ENCODE measurements around the gene C22orf23.

The C22orf23 gene

DNA sequence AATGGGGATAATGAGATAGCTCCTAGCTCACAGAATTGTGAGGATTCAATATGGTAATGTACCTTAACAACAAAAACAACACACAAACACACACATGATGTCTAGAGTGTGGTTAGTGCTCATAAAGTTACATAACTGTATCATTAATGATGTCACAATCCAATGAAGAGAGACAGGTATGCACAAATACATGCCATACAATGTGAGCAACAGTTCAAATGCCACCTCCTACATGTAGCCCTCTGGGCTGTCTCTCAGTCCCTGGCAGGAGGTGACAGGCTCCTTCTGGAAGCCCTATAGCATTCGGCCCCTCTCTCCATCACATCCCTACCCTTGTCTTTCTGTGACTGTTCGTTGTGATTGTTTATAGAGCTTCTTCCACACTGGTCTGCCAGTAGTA, 55.6 kb downstream of the C22orf23 start:
- no peak for DNase-seq (ENCODE audit: low read depth)

DNA sequence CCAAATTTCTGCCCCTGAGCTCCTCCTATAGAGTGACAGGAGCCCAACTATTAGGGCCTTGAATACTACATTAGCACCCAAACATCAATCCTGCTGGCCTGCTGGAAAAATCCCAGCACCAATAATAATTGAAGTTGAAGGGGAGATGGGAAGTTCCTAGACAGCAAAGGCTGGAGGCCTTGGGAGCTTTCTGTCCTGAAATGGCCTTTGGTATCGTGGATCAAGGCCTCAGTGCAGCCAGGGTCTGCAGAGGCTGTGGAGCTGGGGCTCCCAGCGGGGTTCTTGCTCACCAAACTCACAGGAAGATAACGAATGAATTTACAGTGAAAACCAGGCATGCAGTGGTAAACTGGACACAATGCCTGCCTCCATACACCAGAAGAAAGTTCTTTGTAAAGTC, 56.5 kb downstream of the C22orf23 start:
- DNase-seq (ENCODE audit: low read depth), result no peak

DNA sequence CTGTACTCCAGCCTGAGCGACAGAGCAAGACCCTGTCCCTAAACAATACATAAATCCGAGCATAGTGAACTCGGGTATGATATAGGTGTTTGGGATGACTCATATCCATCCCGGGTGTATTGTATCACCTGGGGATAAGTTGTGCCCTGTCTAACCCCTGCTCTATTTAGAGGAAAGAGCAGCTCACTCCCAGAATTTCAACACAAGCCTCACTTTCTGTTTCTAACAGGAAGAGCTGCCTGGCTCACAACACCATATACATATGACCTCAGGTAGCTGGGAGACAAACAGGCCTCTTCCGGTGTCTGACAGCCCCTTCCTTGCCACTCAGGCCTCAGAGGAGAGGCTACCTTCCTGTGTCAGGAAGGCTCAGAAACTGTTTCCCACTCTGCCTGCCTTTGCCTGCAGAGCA, 57.2 kb downstream of the C22orf23 start:
- no peak for DNase-seq (ENCODE audit: low read depth)

DNA sequence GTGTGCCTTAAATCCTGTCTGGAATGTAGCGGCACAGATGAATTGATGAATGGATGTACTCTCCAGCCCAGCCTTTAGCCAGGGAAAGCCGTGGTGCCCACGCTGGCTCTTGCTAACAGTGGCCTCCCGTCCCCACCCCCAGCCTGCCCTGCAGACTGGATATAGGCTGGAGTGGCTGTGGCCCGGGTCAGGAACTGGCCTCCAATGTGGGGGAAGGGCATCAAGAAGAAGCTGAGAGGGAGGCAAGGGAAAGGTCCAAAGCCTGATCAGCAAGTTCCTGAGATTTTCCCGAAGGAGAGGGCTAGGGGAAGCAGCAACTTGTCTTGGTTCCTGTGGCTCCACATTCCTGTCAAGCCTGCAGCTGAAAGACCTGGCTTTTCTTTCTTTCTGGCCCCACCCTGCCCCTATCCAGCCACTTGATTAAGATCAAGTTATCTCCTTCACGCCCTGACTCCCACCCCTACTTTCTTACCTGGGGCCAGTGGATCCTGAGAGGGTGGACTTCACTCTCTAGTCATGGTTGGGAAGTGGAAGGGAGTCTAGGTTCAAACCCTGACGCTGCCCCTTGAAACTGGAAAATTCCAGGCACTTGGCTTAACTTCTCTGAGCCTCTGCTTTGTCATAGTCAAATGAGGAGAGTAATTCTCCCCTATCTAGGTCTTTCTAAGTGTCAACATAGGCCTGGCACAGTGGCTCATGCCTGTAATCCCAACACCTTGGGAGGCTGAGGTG, 58.3 kb downstream of the C22orf23 start:
- DNase-seq (ENCODE audit: low read depth), result no peak

DNA sequence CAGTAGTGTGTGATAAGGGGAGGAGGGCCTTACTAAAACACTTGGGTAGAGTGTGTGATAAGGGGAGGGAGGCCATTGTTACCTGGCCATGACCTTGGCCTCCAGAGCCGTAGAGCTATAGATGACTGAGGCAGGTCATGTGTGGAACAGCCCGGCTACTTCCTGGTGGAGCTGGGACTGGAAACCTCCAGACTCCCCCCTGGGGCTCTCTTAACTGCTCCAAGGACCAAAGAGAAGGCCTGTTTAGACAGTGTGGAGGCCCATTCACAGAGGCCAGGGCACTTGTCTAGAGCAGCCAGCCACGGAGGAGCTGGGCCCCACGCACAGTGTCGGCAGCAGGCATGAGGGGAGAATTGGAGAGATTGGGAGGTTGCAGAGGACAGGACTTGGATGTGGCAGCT, 59.8 kb downstream of the C22orf23 start:
- DNase-seq (ENCODE audit: low read depth), result no peak
